Measurements from ENCODE around the gene ARL6IP4. TPM values are rescaled to one million over a fixed set of nuclear protein-coding genes. Genes with fewer than 3 reads are reported as not detected.

Gene ARL6IP4
- total RNA-seq, 2 experiments from 2014 or later, result 228 to 263 TPM

GRCh38 chr12:122961531-122962329, 18.8 kb upstream of the ARL6IP4 start:
- no peak for DNase-seq (ENCODE audit: low spot score)
- no TSS peak for BruUV-seq (replicated peaks)
- TF ChIP-seq CTCF (conservative IDR thresholded peaks at IDR 0.05; ENCODE audit: low read length) (no peak), EZH2phosphoT487 (IDR thresholded peaks at IDR 0.05; ENCODE audit: borderline replicate concordance, low read depth, low read length) (no peak)

GRCh38 chr12:122963941-122964265, 16.6 kb upstream of the ARL6IP4 start:
- H3K4me3 ChIP-seq (ENCODE audit: low read depth, low read length, poor library complexity, severe bottlenecking), result no peak overlapping the region
- H3K36me3 ChIP-seq (ENCODE audit: insufficient read depth, low read length), result no peaks in the 10 kb centered on the region
- no peak overlapping the region for H2AFZ ChIP-seq (ENCODE audit: low read length)
- no peaks in the 10 kb centered on the region for H4K20me1 ChIP-seq (ENCODE audit: insufficient read depth, low read length)
- H3K27ac ChIP-seq (ENCODE audit: low read depth, low read length, poor library complexity, severe bottlenecking), result no peak overlapping the region
- H3K4me1 ChIP-seq (ENCODE audit: insufficient read depth, low read length, poor library complexity, severe bottlenecking), result peaks cover 14% of the 10 kb centered on the region
- H3K9me3 ChIP-seq (ENCODE audit: low read length), result no peaks in the 10 kb centered on the region
- TF ChIP-seq EZH2phosphoT487 (IDR thresholded peaks at IDR 0.05; ENCODE audit: borderline replicate concordance, low read depth, low read length) (no peak), CTCF (conservative IDR thresholded peaks at IDR 0.05; ENCODE audit: low read length) (no peak)
- POLR2A ChIA-PET, result no interaction called here
- H3K79me2 ChIP-seq (ENCODE audit: insufficient read depth, low read depth, low read length), result no peaks in the 10 kb centered on the region
- no TSS peak for BruUV-seq (replicated peaks)
- no peaks in the 10 kb centered on the region for H3K9me2 ChIP-seq (ENCODE audit: insufficient read depth, low read length)
- CTCF ChIA-PET (ENCODE audit: unreplicated experiment), result no interaction called here
- DNase-seq (ENCODE audit: low spot score), result no peak
- intact Hi-C loops (cut with micrococcal nuclease; ENCODE audit: unreplicated experiment), result no loop called here
- no peak overlapping the region for H3K4me2 ChIP-seq (ENCODE audit: low read length)

More at GRCh38 chr12:122961531-122962329, 18.8 kb upstream of the ARL6IP4 start:
- H3K9me3 ChIP-seq (ENCODE audit: low read length), result no peaks in the 10 kb centered on the region
- no peak overlapping the region for H2AFZ ChIP-seq (ENCODE audit: low read length)
- H3K4me1 ChIP-seq (ENCODE audit: insufficient read depth, low read length, poor library complexity, severe bottlenecking), result peaks cover 14% of the 10 kb centered on the region
- CTCF ChIA-PET (ENCODE audit: unreplicated experiment), result no interaction called here
- no peaks in the 10 kb centered on the region for H4K20me1 ChIP-seq (ENCODE audit: insufficient read depth, low read length)
- intact Hi-C loops (cut with micrococcal nuclease; ENCODE audit: unreplicated experiment), result no loop called here
- no peaks in the 10 kb centered on the region for H3K36me3 ChIP-seq (ENCODE audit: insufficient read depth, low read length)
- POLR2A ChIA-PET, result no interaction called here
- no peaks in the 10 kb centered on the region for H3K9me2 ChIP-seq (ENCODE audit: insufficient read depth, low read length)
- no peak overlapping the region for H3K4me3 ChIP-seq (ENCODE audit: low read depth, low read length, poor library complexity, severe bottlenecking)
- no peak overlapping the region for H3K4me2 ChIP-seq (ENCODE audit: low read length)
- H3K79me2 ChIP-seq (ENCODE audit: insufficient read depth, low read depth, low read length), result no peaks in the 10 kb centered on the region
- no peak overlapping the region for H3K27ac ChIP-seq (ENCODE audit: low read depth, low read length, poor library complexity, severe bottlenecking)

Measured in OCI-LY7 (cell line).